Activated CD8-positive, alpha-beta memory T cell treated with anti-CD3 and anti-CD28 coated beads, Interleukin-2, amount 50 U/mL, for 24 hours (primary cell): ENCODE data around the gene DNAL1.
A peak's percentile ranks its signal among the peaks of the same experiment; 100 is the strongest.
"Not testable (repeated sequence)": the region's sequence is repeated elsewhere in the genome, so short reads cannot be mapped to it uniquely, and the experiment has no call there.

Source experiments
- DNase-seq: peaks from one replicate; pipeline ENCODE4 v3.0.0-alpha.2; 2020; ENCODE audit errors: extremely low read depth

The DNAL1 gene, protein sequence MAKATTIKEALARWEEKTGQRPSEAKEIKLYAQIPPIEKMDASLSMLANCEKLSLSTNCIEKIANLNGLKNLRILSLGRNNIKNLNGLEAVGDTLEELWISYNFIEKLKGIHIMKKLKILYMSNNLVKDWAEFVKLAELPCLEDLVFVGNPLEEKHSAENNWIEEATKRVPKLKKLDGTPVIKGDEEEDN

GRCh38 chr14:73644531-73645247 lies at the start of gene DNAL1:
DNAL1 (plus strand) TSS chr14:73644986; CDS start chr14:73645040, 54 bp downstream.
- DNase-seq, result peak; percentile 72

GRCh38 chr14:73599499-73599898 lies 45.3 kb upstream of the DNAL1 start:
- DNase-seq, result no peak

GRCh38 chr14:73602994-73603393 lies 41.8 kb upstream of the DNAL1 start:
- DNase-seq, result no peak

DNA sequence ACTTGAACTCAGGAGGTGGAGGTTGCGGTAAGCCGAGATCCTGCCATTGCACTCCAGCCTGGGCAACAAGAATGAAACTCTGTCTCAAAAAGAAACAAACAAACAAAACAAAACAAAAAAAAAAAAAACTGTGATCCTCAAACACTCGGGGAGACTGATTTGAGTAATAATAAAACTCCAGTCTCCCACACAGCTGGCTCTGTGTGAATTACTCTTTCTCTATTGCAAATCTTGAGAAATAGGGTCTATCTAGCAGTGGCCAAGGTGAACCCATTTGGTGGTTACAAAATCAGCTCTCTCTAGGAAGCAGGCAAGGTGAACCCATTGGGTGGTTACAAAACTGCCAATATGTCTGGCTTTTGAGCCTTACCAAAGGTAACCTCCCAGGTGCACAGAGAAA lies 38.5 kb upstream of the DNAL1 start:
- DNase-seq, result no peak

DNA sequence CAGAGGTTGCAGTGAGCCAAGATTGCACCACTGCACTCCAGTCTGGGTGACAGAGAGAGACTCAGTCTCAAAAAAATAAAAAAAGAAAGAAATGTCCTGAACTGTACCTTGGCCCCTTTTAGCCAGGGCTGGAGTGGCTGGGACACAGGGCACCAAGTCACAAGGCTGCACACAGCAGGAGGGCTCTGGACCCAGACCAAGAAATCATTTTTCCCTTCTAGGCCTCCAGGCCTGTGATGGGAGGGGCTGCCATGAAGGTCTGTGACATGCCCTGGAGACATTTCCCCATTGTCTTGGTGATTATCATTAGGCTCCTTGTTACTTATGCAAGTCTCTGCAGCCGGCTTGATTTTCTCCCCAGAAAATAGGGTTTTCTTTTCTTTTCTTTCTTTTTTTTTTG lies 37.5 kb upstream of the DNAL1 start:
- no peak for DNase-seq

DNA sequence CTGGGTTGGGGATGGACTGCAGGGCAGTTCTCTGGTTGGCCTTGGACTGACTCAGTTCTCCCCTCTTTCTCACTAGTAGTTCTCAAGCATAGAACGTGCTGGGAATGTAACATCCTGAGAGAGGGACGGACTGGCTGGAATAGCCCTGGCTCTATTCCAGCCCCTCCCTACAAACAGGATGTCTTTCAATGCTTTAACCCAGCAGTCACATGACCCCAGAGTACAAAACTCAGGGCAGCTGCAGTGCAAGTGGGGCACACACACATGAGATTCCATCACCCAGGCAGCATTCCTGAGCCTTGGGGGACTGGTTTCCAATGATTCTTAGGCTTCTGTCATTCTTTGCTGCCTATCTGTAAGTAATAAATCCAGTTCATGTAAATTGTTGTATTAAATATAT lies 34.1 kb upstream of the DNAL1 start:
- no peak for DNase-seq

GRCh38 chr14:73612339-73613045 lies 32.3 kb upstream of the DNAL1 start, which contains the start of gene ACOT6:
ACOT6 (plus strand) TSS chr14:73612517; CDS start chr14:73612572, 55 bp downstream.
- DNase-seq, result no peak

- no peak for DNase-seq
Observed at GRCh38 chr14:73613046-73613383, 31.8 kb upstream of the DNAL1 start.

DNA sequence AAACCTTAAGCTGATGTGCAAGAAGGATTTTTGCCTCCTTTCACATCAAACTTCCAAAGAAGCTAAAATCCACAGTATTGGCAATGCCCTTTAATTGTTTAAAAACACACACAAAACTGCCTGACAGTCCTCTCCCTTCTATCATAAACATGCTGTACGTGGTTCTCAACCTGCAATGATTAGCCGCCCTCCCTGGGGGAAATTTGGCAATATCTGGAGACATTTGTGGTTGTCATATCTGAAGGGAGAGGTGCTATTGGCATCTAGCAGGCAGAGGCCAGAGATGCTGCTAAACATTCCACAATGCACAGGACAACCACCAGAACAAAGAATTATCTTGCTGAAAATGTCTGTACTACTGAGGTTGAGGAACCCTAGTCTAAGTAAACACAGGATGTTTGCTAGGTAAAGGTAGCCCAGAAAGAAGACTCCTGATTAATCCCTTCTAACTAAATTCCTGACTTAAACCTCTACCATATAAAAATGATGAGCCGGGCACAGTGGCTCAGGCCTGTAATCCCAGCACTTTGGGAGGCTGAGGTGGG lies 31.3 kb upstream of the DNAL1 start:
- DNase-seq, result no peak

DNA sequence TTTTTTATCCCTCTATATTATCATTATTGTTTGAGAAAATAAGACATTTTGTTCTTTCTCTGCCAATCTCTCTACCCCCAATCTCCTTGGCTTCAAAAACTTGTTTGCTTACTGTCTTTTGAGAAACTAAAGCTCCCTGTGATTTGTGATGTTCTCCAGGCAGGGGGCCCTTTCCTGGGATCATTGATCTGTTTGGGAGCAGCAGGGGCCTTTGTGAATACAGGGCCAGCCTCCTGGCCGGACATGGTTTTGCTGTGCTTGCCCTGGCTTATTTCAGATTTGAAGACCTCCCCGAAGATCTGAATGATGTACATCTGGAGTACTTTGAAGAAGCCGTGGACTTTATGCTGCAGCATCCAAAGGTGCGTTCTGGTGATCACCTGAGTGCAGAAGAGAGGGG lies 28.0 kb upstream of the DNAL1 start:
- no peak for DNase-seq

DNA sequence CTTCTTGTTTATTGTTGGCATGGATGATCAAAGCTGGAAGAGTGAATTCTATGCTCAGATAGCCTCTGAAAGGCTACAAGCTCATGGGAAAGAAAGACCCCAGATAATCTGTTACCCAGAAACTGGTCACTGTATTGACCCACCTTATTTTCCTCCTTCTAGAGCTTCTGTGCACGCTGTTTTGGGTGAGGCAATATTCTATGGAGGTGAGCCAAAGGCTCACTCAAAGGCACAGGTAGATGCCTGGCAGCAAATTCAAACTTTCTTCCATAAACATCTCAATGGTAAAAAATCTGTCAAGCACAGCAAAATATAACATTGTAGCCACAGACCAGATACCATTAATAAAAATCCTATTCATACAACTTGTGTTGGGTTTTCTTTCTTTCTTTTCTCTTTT lies 25.3 kb upstream of the DNAL1 start:
- DNase-seq, result no peak

GRCh38 chr14:73620268-73620667 lies 24.5 kb upstream of the DNAL1 start:
- no peak for DNase-seq

DNA sequence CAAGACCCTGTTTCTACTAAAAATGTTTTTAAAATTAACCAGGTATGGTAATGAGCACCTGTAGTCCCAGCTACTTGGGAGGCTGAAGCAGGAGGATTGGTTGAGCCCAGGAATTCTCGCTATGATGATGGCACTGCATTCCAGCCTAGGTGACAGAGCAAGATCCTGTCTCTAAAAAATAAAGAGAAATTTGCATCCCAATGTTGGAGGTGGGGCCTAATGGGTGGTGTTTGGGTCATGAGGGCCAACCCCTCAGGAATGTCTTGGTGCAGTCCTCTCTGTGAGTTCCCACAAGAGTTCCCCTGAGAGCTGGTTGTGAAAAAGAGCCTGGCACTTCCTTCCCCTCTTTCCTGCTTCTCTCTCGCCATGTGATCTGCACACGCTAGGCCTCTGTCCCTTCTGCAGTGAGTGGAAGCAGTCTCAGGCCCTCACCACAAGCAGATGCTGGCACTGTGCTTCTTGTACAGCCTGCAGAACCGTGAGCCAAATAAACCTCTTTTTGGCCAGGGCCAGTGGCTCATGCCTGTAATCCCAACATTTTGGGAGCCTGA lies 21.2 kb upstream of the DNAL1 start:
- no peak for DNase-seq

- DNase-seq, result no peak
Observed at GRCh38 chr14:73625706-73626105, 19.1 kb upstream of the DNAL1 start.

GRCh38 chr14:73627151-73627558 lies 17.6 kb upstream of the DNAL1 start:
- DNase-seq, result no peak

GRCh38 chr14:73630009-73630780 lies 14.6 kb upstream of the DNAL1 start:
- DNase-seq, result no peak

DNA sequence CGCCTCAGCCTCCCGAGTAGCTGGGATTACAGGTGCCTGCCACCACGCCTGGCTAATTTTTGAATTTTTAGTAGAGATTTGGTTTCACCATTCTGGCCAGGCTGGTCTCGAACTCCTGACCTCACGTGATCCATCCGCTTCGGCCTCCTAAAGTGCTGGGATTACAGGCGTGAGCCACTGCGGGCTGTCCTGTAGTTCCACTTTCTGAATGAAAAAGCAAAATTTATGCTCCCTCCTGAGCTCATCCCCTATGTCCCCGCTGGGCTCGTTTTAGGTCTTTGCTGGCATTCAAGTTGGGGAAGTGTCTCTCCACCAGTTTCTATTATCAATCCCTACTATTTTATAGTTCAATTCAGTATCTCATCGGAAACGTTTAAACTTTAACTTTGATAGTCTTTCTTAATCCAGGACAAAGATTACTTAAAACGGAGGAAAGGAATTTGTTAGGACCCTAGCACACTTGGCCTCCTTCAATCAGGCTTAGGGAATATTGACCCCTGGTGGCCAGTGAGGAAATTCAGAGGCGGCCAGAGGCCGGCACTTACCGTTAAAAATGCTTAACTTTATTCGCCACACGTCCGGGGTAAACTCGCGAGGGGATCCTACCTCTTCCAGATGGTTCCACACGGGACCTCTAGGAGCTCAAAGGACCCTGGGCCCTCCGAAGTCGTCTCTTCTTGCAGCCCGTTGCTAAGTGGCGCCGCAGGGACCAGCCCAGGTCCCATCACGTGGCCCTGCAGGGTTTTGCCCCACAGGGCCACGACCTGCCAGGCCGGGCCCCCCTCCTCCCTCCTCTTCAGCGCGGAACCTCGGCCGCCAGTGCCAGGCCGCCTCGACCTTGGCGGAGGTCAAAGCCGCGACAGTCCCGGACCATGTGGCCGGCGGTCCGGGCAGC lies 11.4 kb upstream of the DNAL1 start:
- no peak for DNase-seq

DNA sequence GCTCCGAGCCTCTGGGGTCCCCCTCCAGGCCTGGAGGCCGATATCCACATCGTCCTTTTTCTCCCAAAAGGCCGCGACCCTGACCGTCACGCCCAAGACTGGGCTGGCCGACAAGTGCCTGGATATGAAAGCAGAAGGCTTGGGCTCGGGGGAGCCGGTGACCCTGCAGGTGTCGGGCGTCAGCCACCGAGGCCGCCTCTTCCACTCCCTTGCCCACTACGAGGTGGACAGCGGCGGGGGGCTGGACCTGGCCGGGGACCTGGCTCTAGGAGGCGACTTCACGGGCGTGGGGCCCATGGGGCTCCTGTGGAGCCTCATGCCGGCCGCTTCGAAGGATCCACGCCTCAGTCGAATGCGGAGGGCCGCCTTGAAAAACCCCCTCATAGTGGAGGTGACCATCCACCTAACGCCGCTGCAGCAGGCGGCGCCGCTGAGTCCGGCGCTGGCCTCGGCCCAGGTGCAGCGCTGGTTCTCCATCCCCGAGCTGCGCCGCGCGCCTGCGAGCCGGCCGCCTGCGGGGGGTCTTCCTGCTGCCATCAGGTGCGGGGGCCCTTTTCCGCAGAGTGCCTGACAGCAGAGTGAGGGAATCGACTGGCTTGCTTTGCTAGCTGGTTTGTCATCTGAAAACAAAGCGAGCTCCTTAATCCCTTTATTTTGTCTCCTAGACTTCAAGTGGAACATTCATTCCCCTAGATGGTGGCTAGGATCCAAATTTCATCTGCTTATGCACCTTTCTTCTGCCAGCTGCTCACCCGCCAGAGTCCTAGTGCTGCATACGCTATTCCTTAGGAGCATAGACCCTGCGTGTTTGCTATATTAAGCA lies 10.6 kb upstream of the DNAL1 start:
- DNase-seq, result no peak

DNA sequence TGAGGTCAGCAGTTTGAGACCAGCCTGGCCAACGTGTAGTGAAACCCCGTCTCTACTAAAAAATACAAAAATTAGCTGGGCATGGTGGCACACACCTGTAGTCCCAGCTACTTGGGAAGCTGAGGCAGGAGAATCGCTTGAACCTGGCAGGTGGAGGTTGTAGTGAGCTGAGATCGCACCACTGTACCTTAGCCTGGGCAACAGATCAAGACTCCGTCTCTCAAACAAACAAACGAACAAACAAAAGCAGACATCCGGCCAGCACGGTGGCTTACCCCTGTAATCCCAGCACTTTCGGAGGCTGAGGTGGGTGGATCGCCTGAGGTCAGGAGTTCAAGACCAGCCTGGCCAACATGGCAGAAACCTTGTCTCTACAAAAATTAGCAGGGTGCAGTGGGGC lies 8.4 kb upstream of the DNAL1 start:
- not testable (repeated sequence) for DNase-seq

- no peak for DNase-seq
Observed at GRCh38 chr14:73637830-73638229, 7.0 kb upstream of the DNAL1 start.
